ENCODE results near the gene SYVN1. TPM values are rescaled to one million over a fixed set of nuclear protein-coding genes. Genes with fewer than 3 reads are reported as not detected.

The SYVN1 gene
- total RNA-seq, 1 donor from 2014 or later: 57.1 TPM

DNA sequence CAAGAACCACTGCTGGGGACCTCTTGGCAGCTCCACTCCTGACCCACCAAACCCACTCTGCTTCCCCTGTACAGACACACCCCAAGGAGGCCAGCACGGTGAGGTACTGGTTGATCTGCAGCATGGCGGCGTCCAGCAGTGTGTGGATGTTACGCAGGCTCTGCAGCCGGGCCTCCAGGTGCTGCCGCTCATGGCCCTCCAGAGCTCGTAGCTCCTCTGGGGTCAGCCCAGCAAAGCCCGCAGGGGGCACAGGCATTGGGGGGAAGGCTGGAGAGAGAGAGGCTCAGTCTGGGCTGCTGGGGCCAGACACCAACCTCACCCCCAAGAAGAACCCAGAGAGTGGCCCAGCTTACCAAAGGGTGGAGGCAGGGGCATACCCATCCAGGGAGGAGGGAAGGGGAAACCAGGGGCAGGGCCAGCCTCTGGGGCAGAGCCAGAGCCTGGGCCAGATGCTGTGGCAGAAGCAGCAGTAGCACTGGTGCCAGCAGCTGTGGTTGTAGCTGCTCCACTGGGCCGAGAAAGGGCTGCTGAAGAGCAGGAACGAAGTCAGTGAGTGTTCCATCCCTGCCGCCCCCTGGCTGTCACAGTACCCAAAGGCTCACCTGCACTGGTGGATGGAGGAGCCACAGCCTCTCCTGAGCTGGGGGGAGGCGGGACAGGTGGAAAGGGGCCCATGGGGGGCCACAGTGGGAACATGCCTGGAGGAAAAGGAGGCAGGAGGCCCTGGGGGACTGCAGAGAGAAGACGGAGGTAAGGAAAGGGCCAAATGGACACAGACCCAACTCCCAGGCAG, 4.5 kb downstream of the SYVN1 start:
- TF ChIP-seq, protein P1, sequence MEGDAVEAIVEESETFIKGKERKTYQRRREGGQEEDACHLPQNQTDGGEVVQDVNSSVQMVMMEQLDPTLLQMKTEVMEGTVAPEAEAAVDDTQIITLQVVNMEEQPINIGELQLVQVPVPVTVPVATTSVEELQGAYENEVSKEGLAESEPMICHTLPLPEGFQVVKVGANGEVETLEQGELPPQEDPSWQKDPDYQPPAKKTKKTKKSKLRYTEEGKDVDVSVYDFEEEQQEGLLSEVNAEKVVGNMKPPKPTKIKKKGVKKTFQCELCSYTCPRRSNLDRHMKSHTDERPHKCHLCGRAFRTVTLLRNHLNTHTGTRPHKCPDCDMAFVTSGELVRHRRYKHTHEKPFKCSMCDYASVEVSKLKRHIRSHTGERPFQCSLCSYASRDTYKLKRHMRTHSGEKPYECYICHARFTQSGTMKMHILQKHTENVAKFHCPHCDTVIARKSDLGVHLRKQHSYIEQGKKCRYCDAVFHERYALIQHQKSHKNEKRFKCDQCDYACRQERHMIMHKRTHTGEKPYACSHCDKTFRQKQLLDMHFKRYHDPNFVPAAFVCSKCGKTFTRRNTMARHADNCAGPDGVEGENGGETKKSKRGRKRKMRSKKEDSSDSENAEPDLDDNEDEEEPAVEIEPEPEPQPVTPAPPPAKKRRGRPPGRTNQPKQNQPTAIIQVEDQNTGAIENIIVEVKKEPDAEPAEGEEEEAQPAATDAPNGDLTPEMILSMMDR (IDR thresholded peaks at IDR 0.05): no peak
- Mint-ChIP-seq H3K27ac (ENCODE audit: unreplicated experiment) (no peak overlapping the region), H3K4me1 (ENCODE audit: unreplicated experiment) (peaks cover 13% of the 10 kb centered on the region), H3K36me3 (ENCODE audit: unreplicated experiment) (peaks cover 12% of the 10 kb centered on the region), H3K9me3 (ENCODE audit: unreplicated experiment) (no peaks in the 10 kb centered on the region), H3K27me3 (ENCODE audit: unreplicated experiment) (no peaks in the 10 kb centered on the region), H3K4me3 (ENCODE audit: unreplicated experiment) (no peak overlapping the region)
- DNase-seq (ENCODE audit: extremely low spot score, unreplicated experiment): peak; percentile 82

GRCh38 chr11:65128182-65129145, 5.9 kb downstream of the SYVN1 start:
- Mint-ChIP-seq H3K27me3 (ENCODE audit: unreplicated experiment) (no peaks in the 10 kb centered on the region), H3K27ac (ENCODE audit: unreplicated experiment) (no peak overlapping the region), H3K9me3 (ENCODE audit: unreplicated experiment) (no peaks in the 10 kb centered on the region), H3K4me3 (ENCODE audit: unreplicated experiment) (no peak overlapping the region), H3K4me1 (ENCODE audit: unreplicated experiment) (peaks cover 15% of the 10 kb centered on the region), H3K36me3 (ENCODE audit: unreplicated experiment) (peaks cover 15% of the 10 kb centered on the region)
- TF ChIP-seq, protein P1 (IDR thresholded peaks at IDR 0.05): no peak
- DNase-seq (ENCODE audit: extremely low spot score, unreplicated experiment): no peak

DNA sequence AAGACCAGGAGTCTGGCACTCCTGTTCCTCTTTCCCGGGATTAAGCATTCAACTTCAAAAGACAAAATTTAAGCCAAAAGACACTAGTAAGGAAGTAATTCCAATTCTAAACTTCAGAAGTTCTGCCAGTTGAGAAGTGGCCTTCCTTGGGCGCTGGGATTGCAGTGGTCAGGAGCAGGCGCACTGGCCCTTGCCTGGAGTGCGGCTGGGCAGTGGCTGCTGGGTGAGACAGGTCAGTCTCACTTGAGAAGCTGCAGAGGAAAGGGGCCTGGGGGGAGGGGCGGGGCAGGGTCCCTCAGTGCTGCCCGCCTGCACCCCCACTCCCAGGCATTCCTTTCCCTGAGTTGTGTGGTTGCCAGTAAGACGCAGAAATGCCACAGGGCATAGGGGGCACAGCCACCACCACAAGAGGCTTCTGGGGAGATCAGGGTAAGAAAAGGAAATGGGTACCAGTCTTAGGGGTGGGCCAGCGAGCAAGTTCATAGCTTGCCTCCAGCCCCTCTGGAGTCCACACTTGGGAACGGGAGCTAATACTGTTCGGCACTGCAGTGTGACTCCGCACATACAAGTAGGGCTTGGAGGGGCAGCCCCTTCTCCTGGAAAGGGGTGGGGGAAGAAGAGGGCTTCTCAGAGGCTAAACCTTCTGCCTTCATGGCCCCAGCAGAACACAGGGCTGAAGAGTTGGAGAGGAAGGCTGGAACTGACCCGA, 6.7 kb downstream of the SYVN1 start:
- Mint-ChIP-seq H3K27ac (ENCODE audit: unreplicated experiment) (no peak overlapping the region), H3K4me3 (ENCODE audit: unreplicated experiment) (no peak overlapping the region)
- TF ChIP-seq, protein P1 (IDR thresholded peaks at IDR 0.05): no peak

DNA sequence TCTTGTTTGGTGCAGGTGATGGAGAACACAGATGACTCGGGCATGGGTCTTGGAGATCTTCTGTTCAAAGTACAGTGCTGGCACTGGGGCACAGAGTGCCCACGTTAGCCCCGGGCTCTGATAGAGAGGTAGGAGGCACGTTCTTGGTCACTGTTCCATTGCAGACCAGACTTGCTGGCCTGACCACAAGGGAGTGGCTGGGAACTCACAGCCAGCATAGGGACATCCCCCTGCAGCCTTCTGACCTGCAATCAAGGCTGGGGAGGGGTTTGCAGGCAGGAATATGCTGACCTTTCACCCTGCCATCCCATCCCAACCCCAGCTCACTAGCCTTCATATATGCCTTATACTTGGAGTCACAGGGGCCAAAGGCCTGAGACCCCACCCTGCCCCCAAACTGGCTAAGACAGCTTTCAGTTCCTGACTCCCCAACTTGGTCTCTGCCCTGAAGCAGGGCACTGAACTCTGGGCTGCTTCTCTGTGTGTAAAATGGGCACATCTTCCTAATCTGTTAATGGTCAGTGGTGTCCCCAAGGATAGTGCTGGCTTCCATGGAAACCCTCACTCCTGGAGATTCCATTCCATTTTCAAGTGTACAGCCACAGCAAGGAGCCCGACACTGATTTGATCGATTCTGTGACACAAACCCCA, 7.6 kb downstream of the SYVN1 start:
- H3K9me3 Mint-ChIP-seq (ENCODE audit: unreplicated experiment): no peaks in the 10 kb centered on the region
- H3K4me3 Mint-ChIP-seq (ENCODE audit: unreplicated experiment): no peak overlapping the region
- DNase-seq (ENCODE audit: extremely low spot score, unreplicated experiment): no peak
- H3K4me1 Mint-ChIP-seq (ENCODE audit: unreplicated experiment): peaks cover 17% of the 10 kb centered on the region
- TF ChIP-seq, protein P1 (IDR thresholded peaks at IDR 0.05): no peak
- H3K27ac Mint-ChIP-seq (ENCODE audit: unreplicated experiment): no peak overlapping the region
- peaks cover 16% of the 10 kb centered on the region for H3K36me3 Mint-ChIP-seq (ENCODE audit: unreplicated experiment)
- no peaks in the 10 kb centered on the region for H3K27me3 Mint-ChIP-seq (ENCODE audit: unreplicated experiment)

More for the DNA sequence above, 6.7 kb downstream of the SYVN1 start:
- no peaks in the 10 kb centered on the region for H3K9me3 Mint-ChIP-seq (ENCODE audit: unreplicated experiment)
- DNase-seq (ENCODE audit: extremely low spot score, unreplicated experiment): no peak
- H3K27me3 Mint-ChIP-seq (ENCODE audit: unreplicated experiment): no peaks in the 10 kb centered on the region
- H3K4me1 Mint-ChIP-seq (ENCODE audit: unreplicated experiment): peaks cover 12% of the 10 kb centered on the region
- peaks cover 15% of the 10 kb centered on the region for H3K36me3 Mint-ChIP-seq (ENCODE audit: unreplicated experiment)
